CD4-positive, CD25-positive, alpha-beta regulatory T cell (primary cell): ENCODE data around the gene RHEBL1. TPM values are rescaled to one million over a fixed set of nuclear protein-coding genes. Genes with fewer than 3 reads are reported as not detected.
A peak's percentile ranks its signal among the peaks of the same experiment; 100 is the strongest.

Experiments used
- ATAC-seq, 2 donors: fragments of 150-1000 bp; cut with Tn5 transposase; one replicate each; pipeline ENCODE4 v1.10.0; 2021; ENCODE audit warnings: low read depth in 2 of 2, moderate number of reproducible peaks in 2 of 2, moderate library complexity in 1 of 2
- DNase-seq, 3 donors: peaks; one replicate each; pipeline versions ENCODE4 v3.0.0 to v3.0.0-alpha.2; 2012 to 2022; ENCODE audit warnings: mixed read lengths in 1 of 3
- H3K27ac ChIP-seq: one replicate; pipeline ENCODE4 v1.7.0; 2013; ENCODE audit warnings: mild to moderate bottlenecking, low read length; ENCODE audit not compliant: insufficient read depth, poor library complexity, severe bottlenecking
- H3K27me3 ChIP-seq: one replicate; pipeline ENCODE4 v1.7.0; 2013; ENCODE audit warnings: low read length; ENCODE audit not compliant: control insufficient read depth, insufficient read depth
- H3K36me3 ChIP-seq: one replicate; pipeline ENCODE4 v1.7.0; 2013; ENCODE audit warnings: mild to moderate bottlenecking, low read length, moderate library complexity; ENCODE audit not compliant: control insufficient read depth, insufficient read depth
- H3K4me1 ChIP-seq: 2 replicates; pipeline ENCODE4 v1.7.0; 2013; ENCODE audit warnings: mild to moderate bottlenecking, low read length; ENCODE audit not compliant: insufficient read depth, control insufficient read depth, poor library complexity, severe bottlenecking
- H3K4me3 ChIP-seq: one replicate; pipeline ENCODE4 v1.7.0; 2013; ENCODE audit warnings: low read depth, mild to moderate bottlenecking, low read length, moderate library complexity
- H3K9me3 ChIP-seq, 2 experiments: 1 replicate in 1 of 2; 2 replicates in 1 of 2; pipeline ENCODE4 v1.7.0; 2013; ENCODE audit warnings: low read length in 2 of 2, mild to moderate bottlenecking in 1 of 2, moderate library complexity in 1 of 2; ENCODE audit not compliant: control insufficient read depth in 2 of 2
- H3K27ac Mint-ChIP-seq, 3 donors: one replicate each; pipeline ENCODE4 v1.8.0; 2020 to 2022; ENCODE audit warnings: mild to moderate bottlenecking in 3 of 3, mixed read lengths in 3 of 3, moderate library complexity in 2 of 3
- H3K27me3 Mint-ChIP-seq: one replicate; pipeline ENCODE4 v1.8.0; 2022; ENCODE audit warnings: mild to moderate bottlenecking, mixed read lengths
- H3K36me3 Mint-ChIP-seq: one replicate; pipeline ENCODE4 v1.8.0; 2020; ENCODE audit warnings: mixed read lengths
- H3K4me1 Mint-ChIP-seq, 4 donors: one replicate each; pipeline ENCODE4 v1.8.0; 2020 to 2022; ENCODE audit warnings: mixed read lengths in 4 of 4, mild to moderate bottlenecking in 1 of 4
- H3K4me3 Mint-ChIP-seq, 4 donors: one replicate each; pipeline ENCODE4 v1.8.0; 2020 to 2022; ENCODE audit warnings: mild to moderate bottlenecking in 4 of 4, mixed read lengths in 4 of 4, moderate library complexity in 3 of 4
- H3K9me3 Mint-ChIP-seq, 7 donors: one replicate each; pipeline ENCODE4 v1.8.0; 2020 to 2022; ENCODE audit warnings: mixed read lengths in 7 of 7, mild to moderate bottlenecking in 3 of 7, moderate library complexity in 2 of 7
- polyA plus RNA-seq, 4 donors: library from polyadenylated mRNA; unstranded; fragments of 300-500 nt; fragmentation: Illumina TruSeq; gene quantifications; one replicate each; pipeline ENCODE4 v1.2.3, GENCODE V29; 2021
- total RNA-seq: library from RNA; stranded (reverse); gene quantifications from one replicate; pipeline ENCODE4 v1.2.3, GENCODE V29; 2022

The RHEBL1 gene
- total and polyA plus RNA-seq, 5 donors from 2014 or later: 6.0 to 19.5 (median 14.9) TPM

GRCh38 chr12:49024543-49024942 lies 45.2 kb downstream of the RHEBL1 start:
- Histone ChIP-seq H3K4me1 (peaks cover 4% of the 10 kb centered on the region), H3K9me3 (no peaks in the 10 kb centered on the region), H3K27me3 (no peaks in the 10 kb centered on the region), H3K27ac (no peak overlapping the region), H3K36me3 (peaks cover 70% of the 10 kb centered on the region), H3K4me3 (no peak overlapping the region)
- H3K27ac Mint-ChIP-seq: peak overlapping the region in 1 of 3 donors; percentile 49
- H3K4me1 Mint-ChIP-seq: peaks cover 0 to 14% (median 10%) of the 10 kb centered on the region in 4 donors
- peaks cover 37% of the 10 kb centered on the region for H3K36me3 Mint-ChIP-seq
- DNase-seq (no peak), ATAC-seq (no peak)
- H3K9me3 Mint-ChIP-seq: peaks cover 0 to 3% (median 0%) of the 10 kb centered on the region in 7 donors
- H3K4me3 Mint-ChIP-seq: no peak overlapping the region
- H3K27me3 Mint-ChIP-seq: no peaks in the 10 kb centered on the region

DNA sequence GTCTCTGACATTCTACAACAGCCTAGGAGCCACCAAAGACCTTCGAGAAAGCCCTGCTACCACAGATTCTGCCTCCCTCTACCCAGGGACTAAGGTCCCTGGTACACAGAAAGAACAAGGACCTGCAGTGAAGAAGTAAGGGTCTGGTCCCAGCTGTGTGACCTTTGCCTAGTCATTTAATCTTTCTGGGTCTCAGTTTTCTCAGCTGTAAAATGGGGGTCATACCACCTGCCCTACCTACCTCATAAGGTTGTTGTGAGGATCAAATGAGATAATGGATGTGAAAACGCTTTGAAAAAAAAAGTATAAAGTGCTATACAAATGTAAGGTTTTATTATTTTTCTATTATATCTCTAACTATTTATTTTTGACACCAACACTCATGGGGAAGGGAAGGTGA lies 46.0 kb downstream of the RHEBL1 start:
- Mint-ChIP-seq H3K4me1 (peaks cover 0 to 17% (median 15%) of the 10 kb centered on the region in 4 donors), H3K4me3 (no peak overlapping the region), H3K27ac (no peak overlapping the region), H3K36me3 (peaks cover 37% of the 10 kb centered on the region), H3K9me3 (peaks cover 0 to 3% (median 0%) of the 10 kb centered on the region in 7 donors), H3K27me3 (no peaks in the 10 kb centered on the region)
- H3K27me3 ChIP-seq: no peaks in the 10 kb centered on the region
- peaks cover 10% of the 10 kb centered on the region for H3K4me1 ChIP-seq
- no peaks in the 10 kb centered on the region for H3K9me3 ChIP-seq
- no peak for ATAC-seq
- H3K36me3 ChIP-seq: peaks cover 70% of the 10 kb centered on the region
- DNase-seq: no peak
- H3K4me3 ChIP-seq: no peak overlapping the region
- no peak overlapping the region for H3K27ac ChIP-seq

GRCh38 chr12:49022558-49023178 lies 47.1 kb downstream of the RHEBL1 start:
- Histone ChIP-seq H3K36me3 (peaks cover 59% of the 10 kb centered on the region), H3K27ac (no peak overlapping the region), H3K4me1 (peaks cover 17% of the 10 kb centered on the region), H3K9me3 (no peaks in the 10 kb centered on the region), H3K27me3 (no peaks in the 10 kb centered on the region), H3K4me3 (no peak overlapping the region)
- Mint-ChIP-seq H3K27me3 (no peaks in the 10 kb centered on the region), H3K9me3 (peaks cover 0 to 3% (median 0%) of the 10 kb centered on the region in 7 donors), H3K4me1 (peaks cover 0 to 22% (median 16%) of the 10 kb centered on the region in 4 donors), H3K27ac (peak overlapping the region in 1 of 3 donors; percentile 89), H3K4me3 (peak overlapping the region in 1 of 4 donors; percentile 65), H3K36me3 (peaks cover 35% of the 10 kb centered on the region)
- DNase-seq (no peak), ATAC-seq (no peak)

DNA sequence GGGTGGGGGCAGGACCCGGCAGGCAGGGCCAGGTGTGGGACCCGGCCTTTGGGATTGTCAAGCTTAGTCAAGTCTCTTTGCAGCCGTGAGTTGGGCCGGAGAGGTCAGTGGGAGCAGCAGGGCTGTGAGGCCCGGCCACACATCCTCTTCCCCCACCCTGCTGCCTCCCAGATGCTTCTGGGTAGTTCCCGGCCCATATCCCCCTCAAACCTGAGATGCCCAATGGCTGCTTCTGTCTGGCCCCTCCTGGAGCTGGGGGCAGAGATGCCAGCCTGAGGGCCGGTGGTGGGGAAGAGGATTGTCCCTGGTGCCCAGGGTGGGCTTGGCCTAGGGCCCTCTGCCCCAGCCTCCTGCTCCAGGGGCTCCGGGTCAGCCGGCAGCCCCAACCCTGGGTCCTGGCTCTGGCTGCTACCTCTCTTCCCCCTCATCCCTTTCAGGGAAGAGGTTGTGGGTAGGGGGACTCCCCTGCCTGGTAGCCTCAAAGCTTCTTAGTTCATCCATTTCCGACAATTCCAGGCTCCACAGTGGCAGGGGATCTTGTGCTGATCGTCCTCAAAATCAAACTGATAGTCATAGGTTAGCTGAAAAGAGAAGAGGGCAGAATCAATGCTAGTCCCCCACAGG lies 48.4 kb downstream of the RHEBL1 start:
- peak overlapping the region in 2 of 3 donors; percentile 79 to 88 for H3K27ac Mint-ChIP-seq
- peak overlapping the region in 1 of 4 donors; percentile 27 for H3K4me3 Mint-ChIP-seq
- H3K27ac ChIP-seq: no peak overlapping the region
- DNase-seq (no peak), ATAC-seq (no peak)
- peaks cover 4% of the 10 kb centered on the region for H3K27me3 Mint-ChIP-seq
- H3K9me3 ChIP-seq: no peaks in the 10 kb centered on the region
- H3K9me3 Mint-ChIP-seq: peaks cover 0 to 3% (median 0%) of the 10 kb centered on the region in 7 donors
- peaks cover 40% of the 10 kb centered on the region for H3K36me3 Mint-ChIP-seq
- no peak overlapping the region for H3K4me3 ChIP-seq
- H3K27me3 ChIP-seq: no peaks in the 10 kb centered on the region
- H3K4me1 Mint-ChIP-seq: peaks cover 6 to 35% (median 24%) of the 10 kb centered on the region in 4 donors
- H3K36me3 ChIP-seq: peaks cover 49% of the 10 kb centered on the region
- peaks cover 21% of the 10 kb centered on the region for H3K4me1 ChIP-seq

DNA sequence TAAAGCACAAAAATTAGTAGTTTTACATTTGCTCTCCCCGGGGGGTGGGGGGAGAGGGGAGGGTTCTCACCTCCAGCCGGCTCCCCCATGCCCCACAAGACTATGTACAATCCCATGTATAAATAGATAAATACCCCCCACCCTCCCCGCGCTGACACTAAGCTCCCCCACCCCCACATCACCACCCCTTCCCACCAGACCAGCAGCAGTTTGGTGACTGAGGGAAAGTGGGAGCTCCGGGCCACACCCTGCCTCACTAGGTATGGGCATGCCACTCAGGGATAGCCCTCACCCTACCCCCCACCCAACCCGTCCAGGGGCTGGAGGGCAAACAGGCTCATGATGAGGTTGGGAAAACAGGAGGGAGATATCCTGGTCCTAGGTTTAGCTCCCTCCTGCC lies 49.3 kb downstream of the RHEBL1 start:
- Histone ChIP-seq H3K36me3 (peaks cover 39% of the 10 kb centered on the region), H3K4me3 (no peak overlapping the region), H3K4me1 (peaks cover 21% of the 10 kb centered on the region), H3K27me3 (no peaks in the 10 kb centered on the region), H3K27ac (peak overlapping the region; percentile 87), H3K9me3 (no peaks in the 10 kb centered on the region)
- Mint-ChIP-seq H3K9me3 (peaks cover 0 to 3% (median 0%) of the 10 kb centered on the region in 7 donors), H3K27ac (no peak overlapping the region), H3K4me3 (no peak overlapping the region), H3K36me3 (peaks cover 33% of the 10 kb centered on the region), H3K27me3 (peaks cover 7% of the 10 kb centered on the region), H3K4me1 (peaks cover 11 to 41% (median 31%) of the 10 kb centered on the region in 4 donors)
- ATAC-seq: no peak
- no peak for DNase-seq

DNA sequence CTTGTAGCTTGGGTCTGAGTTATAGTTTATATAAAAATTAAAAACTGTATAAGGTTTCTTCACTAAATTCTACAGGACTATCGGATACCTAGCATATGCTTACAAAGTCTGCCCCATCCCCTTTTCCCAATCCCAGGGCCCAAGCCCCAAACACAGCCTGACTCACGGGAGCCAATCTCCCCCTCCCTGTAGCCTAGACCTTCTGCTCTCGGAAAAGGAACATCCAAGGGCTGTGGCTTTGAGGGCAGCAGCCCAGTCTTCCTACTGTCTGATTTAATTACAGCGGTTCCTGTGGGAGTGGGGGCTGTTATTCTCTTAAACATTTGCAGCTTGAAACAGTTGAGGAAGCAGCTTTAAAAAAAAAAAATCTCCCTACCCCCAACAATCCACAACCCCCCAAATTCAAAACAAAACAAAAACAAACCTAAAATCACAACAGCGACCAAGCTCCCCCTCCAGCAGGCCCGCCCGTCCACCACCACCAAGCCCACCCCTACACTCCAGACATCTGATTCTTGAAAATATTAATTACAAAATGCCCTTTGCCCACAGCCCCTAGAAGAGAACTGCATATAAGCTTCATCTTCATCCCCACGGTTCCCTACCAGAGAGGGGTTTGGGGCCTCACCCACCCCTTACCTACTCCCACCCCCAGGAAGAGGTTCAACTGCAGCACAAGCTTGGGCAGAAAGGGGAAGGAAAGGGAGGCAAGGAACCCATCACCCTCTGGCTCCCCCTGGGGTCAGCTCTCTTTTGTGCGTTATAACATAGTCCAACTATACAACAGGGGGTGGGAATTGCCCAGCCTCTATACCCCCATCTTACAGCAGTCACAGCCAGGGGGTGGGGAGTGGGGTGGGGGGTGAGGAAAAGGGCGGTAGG lies 50.1 kb downstream of the RHEBL1 start:
- peaks cover 18 to 49% (median 37%) of the 10 kb centered on the region in 4 donors for H3K4me1 Mint-ChIP-seq
- ATAC-seq (no peak), DNase-seq (peak in 2 of 3 donors; percentile 29 to 59)
- peak overlapping the region; percentile 87 to 94 (median 93) for H3K4me3 Mint-ChIP-seq
- peaks cover 31% of the 10 kb centered on the region for H3K36me3 Mint-ChIP-seq
- Histone ChIP-seq H3K4me3 (peak overlapping the region; percentile 94), H3K27ac (peak overlapping the region; percentile 87), H3K27me3 (no peaks in the 10 kb centered on the region), H3K36me3 (peaks cover 31% of the 10 kb centered on the region), H3K9me3 (no peaks in the 10 kb centered on the region), H3K4me1 (peaks cover 21% of the 10 kb centered on the region)
- peaks cover 7% of the 10 kb centered on the region for H3K27me3 Mint-ChIP-seq
- H3K9me3 Mint-ChIP-seq: peaks cover 0 to 3% (median 0%) of the 10 kb centered on the region in 7 donors
- peak overlapping the region in 2 of 3 donors; percentile 98 to 99 for H3K27ac Mint-ChIP-seq

DNA sequence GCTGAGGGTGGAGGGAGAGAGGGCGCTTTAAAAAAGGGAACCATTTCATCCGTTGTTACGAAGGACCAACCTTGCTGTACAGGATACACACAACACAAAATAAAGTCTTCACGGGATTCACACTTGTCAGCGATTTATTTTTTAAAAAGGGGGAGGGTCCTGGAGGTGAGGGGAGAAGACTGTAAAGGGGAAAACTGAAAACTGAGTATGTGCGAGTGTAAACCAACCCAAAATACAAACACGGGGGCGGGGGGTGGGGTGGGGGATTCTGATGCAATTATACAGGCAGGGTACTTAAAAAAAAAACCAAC lies 50.7 kb downstream of the RHEBL1 start:
- Histone ChIP-seq H3K4me1 (peaks cover 21% of the 10 kb centered on the region), H3K36me3 (peaks cover 28% of the 10 kb centered on the region), H3K27ac (peak overlapping the region; percentile 87), H3K9me3 (no peaks in the 10 kb centered on the region), H3K27me3 (no peaks in the 10 kb centered on the region), H3K4me3 (peak overlapping the region; percentile 94)
- peaks cover 24 to 54% (median 40%) of the 10 kb centered on the region in 4 donors for H3K4me1 Mint-ChIP-seq
- peaks cover 31% of the 10 kb centered on the region for H3K36me3 Mint-ChIP-seq
- H3K9me3 Mint-ChIP-seq: peaks cover 0 to 3% (median 0%) of the 10 kb centered on the region in 7 donors
- peak overlapping the region; percentile 84 to 94 (median 93) for H3K4me3 Mint-ChIP-seq
- no peak for DNase-seq
- peak; percentile 6 to 15 for ATAC-seq
- H3K27me3 Mint-ChIP-seq: peaks cover 7% of the 10 kb centered on the region
- H3K27ac Mint-ChIP-seq: peak overlapping the region; percentile 96 to 99 (median 98)
